ENCODE measurements around the gene CCDC77. TPM values are rescaled to one million over a fixed set of nuclear protein-coding genes. Genes with fewer than 3 reads are reported as not detected.

The CCDC77 gene
- total and polyA plus RNA-seq, 2 donors (not counting 3 experiments of a cell fraction or from before 2014, with no cell fraction given) = 4.1 to 12.9 TPM

DNA sequence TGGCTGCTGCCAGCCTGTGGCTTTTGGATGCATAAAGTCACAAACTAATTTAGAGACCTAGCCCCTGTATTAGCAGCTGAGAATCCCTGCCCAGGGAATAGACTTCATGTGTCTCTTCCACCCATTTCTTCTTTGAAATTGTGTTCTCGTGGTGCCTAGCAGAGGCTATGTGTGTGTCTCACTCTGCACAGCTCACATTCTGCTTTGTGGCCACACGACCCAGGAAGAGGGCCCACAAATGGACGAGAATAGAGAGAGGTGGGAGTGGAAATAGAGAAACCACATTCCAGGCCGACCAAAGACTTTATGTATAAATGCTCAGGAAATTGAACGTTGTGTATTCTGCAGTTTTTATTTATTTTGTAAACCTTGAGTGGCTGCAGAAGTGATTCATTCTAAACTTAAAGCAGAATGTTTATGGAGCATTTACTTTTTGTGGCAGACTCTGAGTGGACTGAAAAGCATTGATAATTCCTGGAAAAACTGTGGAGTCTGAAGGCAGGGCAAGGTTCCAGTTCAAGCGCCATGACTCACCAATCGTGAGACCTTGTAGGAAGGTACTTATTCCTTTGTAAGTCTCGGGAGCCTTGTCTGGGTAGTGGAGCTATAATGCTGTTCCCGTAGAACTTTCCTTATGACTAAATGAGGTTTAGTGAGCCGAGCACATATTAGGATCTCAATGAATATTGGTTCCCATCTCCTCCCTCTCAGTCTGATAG, 67.4 kb downstream of the CCDC77 start:
- DNase-seq (ENCODE audit: low read depth, low spot score) (peak; percentile 55), FAIRE-seq (peak; percentile 52)
- Histone ChIP-seq H3K27ac (ENCODE audit: insufficient read depth, low read depth, low read length) (no peak overlapping the region), H3K79me2 (ENCODE audit: control insufficient read depth, insufficient read depth, low read length) (no peaks in the 10 kb centered on the region), H3K9ac (replicated peaks; ENCODE audit: extremely low read depth, insufficient read depth, low read length) (no peak overlapping the region), H3K27me3 (ENCODE audit: control insufficient read depth in 2 of 2, insufficient read depth in 2 of 2, low read length in 2 of 2) (peaks cover 18% of the 10 kb centered on the region in 2 experiments), H3K36me3 (ENCODE audit: control insufficient read depth in 2 of 2, extremely low read depth in 1 of 2, insufficient read depth in 2 of 2, low read length in 2 of 2) (no peaks in the 10 kb centered on the region), H3K9me1 (replicated peaks; ENCODE audit: control insufficient read depth, extremely low read depth, insufficient read depth, low read length) (no peaks in the 10 kb centered on the region), H3K4me3 (replicated peaks in 1 of 3; ENCODE audit: insufficient read depth in 1 of 3, low read depth in 1 of 3, low read length in 3 of 3) (no peak overlapping the region), H4K20me1 (replicated peaks; ENCODE audit: control insufficient read depth, extremely low read depth, insufficient read depth, low read length) (no peaks in the 10 kb centered on the region), H3K4me1 (ENCODE audit: control insufficient read depth, extremely low read depth, insufficient read depth, low read length) (no peaks in the 10 kb centered on the region), H2AFZ (ENCODE audit: low read depth, low read length) (no peak overlapping the region), H3K9me3 (replicated peaks; ENCODE audit: control insufficient read depth, insufficient read depth, low read length) (no peaks in the 10 kb centered on the region), H3K4me2 (ENCODE audit: insufficient read depth, low read length) (no peak overlapping the region)
- no TSS peak for BruUV-seq (replicated peaks)
- POLR2A ChIA-PET = no interaction called here
- CTCF ChIA-PET = interaction anchor here (0.6 to 1.4 kb wide), 4 partner anchors 11 to 78 kb away, joined by 3 read pairs; no protein-coding TSS in a partner anchor
- TF ChIP-seq, protein P1, sequence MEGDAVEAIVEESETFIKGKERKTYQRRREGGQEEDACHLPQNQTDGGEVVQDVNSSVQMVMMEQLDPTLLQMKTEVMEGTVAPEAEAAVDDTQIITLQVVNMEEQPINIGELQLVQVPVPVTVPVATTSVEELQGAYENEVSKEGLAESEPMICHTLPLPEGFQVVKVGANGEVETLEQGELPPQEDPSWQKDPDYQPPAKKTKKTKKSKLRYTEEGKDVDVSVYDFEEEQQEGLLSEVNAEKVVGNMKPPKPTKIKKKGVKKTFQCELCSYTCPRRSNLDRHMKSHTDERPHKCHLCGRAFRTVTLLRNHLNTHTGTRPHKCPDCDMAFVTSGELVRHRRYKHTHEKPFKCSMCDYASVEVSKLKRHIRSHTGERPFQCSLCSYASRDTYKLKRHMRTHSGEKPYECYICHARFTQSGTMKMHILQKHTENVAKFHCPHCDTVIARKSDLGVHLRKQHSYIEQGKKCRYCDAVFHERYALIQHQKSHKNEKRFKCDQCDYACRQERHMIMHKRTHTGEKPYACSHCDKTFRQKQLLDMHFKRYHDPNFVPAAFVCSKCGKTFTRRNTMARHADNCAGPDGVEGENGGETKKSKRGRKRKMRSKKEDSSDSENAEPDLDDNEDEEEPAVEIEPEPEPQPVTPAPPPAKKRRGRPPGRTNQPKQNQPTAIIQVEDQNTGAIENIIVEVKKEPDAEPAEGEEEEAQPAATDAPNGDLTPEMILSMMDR (IDR thresholded peaks at IDR 0.05; ENCODE audit: extremely low read depth in 1 of 2, insufficient read depth in 1 of 2, low read depth in 1 of 2, low read length in 2 of 2) = no peak
- TF ChIP-seq POLR2AphosphoS5 (IDR thresholded peaks at IDR 0.05; ENCODE audit: insufficient read depth, low read depth, low read length) = no peak
- TF ChIP-seq, protein P2, sequence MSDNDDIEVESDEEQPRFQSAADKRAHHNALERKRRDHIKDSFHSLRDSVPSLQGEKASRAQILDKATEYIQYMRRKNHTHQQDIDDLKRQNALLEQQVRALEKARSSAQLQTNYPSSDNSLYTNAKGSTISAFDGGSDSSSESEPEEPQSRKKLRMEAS (IDR thresholded peaks at IDR 0.05; ENCODE audit: insufficient read depth, insufficient read length) = no peak
- TF ChIP-seq GATA2 (IDR thresholded peaks at IDR 0.05; ENCODE audit: insufficient read depth, insufficient read length, low read depth, low read length) = no peak
- no peak for TF ChIP-seq MYC (IDR thresholded peaks at IDR 0.05; ENCODE audit: low read depth, low read length)
- no peak for TF ChIP-seq POLR2A (IDR thresholded peaks at IDR 0.05; ENCODE audit: low read depth, low read length)
- TF ChIP-seq JUN (IDR thresholded peaks at IDR 0.05; ENCODE audit: borderline replicate concordance, insufficient read depth, insufficient read length, low read depth) = no peak
- TF ChIP-seq EZH2 (IDR thresholded peaks at IDR 0.05; ENCODE audit: borderline replicate concordance, low read depth, low read length, severe bottlenecking) = no peak
- intact Hi-C loops (cut with micrococcal nuclease) (no loop called here), dilution Hi-C loops (cut with MboI; ENCODE audit: extremely low pct_ligation_motif_present, low sequenced_read_pairs) (no loop called here)
